ENCODE results near the gene REXO1. TPM values are rescaled to one million over a fixed set of nuclear protein-coding genes. Genes with fewer than 3 reads are reported as not detected.

REXO1 gene
- total and polyA plus RNA-seq, 2 donors (not counting 3 experiments of a cell fraction or from before 2014, with no cell fraction given), result 41.1 to 56.9 TPM

DNA sequence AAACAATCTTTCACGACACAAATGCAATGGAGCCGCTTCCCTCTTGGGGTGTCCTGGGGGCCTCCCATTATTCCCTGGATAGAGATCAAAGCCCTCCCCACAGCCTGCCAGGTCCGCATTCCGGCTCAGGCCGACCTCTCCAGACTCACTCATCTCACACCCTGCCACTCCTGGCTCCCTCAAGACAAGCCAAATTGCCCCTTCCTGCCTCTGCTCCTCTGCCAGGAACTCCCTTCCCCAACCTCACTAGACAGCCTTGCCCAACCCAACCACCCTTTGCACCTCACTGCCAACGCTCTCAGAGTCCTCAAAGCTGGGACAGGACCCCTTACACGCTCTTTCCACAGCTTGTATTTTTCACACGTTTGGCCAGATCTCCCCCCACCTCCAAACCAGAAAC is 35.5 kb upstream of the REXO1 start:
- Histone ChIP-seq H3K36me3 (ENCODE audit: control insufficient read depth in 2 of 2, extremely low read depth in 1 of 2, insufficient read depth in 2 of 2, low read length in 2 of 2) (peaks cover 0 to 1% of the 10 kb centered on the region in 2 experiments), H4K20me1 (replicated peaks; ENCODE audit: control insufficient read depth, extremely low read depth, insufficient read depth, low read length) (no peaks in the 10 kb centered on the region), H3K27ac (ENCODE audit: insufficient read depth, low read depth, low read length) (no peak overlapping the region), H3K4me1 (ENCODE audit: control insufficient read depth, extremely low read depth, insufficient read depth, low read length) (peaks cover 27% of the 10 kb centered on the region), H3K4me3 (replicated peaks in 1 of 3; ENCODE audit: insufficient read depth in 1 of 3, low read depth in 1 of 3, low read length in 3 of 3) (peak overlapping the region in 2 of 3 experiments; percentile 83 to 88), H3K9me1 (replicated peaks; ENCODE audit: control insufficient read depth, extremely low read depth, insufficient read depth, low read length) (no peaks in the 10 kb centered on the region), H2AFZ (ENCODE audit: low read depth, low read length) (no peak overlapping the region), H3K9me3 (replicated peaks; ENCODE audit: control insufficient read depth, insufficient read depth, low read length) (no peaks in the 10 kb centered on the region), H3K4me2 (ENCODE audit: insufficient read depth, low read length) (peak overlapping the region; percentile 75), H3K27me3 (ENCODE audit: control insufficient read depth in 2 of 2, insufficient read depth in 2 of 2, low read length in 2 of 2) (no peaks in the 10 kb centered on the region), H3K9ac (replicated peaks; ENCODE audit: extremely low read depth, insufficient read depth, low read length) (peak overlapping the region; percentile 87), H3K79me2 (ENCODE audit: control insufficient read depth, insufficient read depth, low read length) (peaks cover 38% of the 10 kb centered on the region)
- DNase-seq (ENCODE audit: low read depth, low spot score) (no peak), FAIRE-seq (no peak)
- no peak for TF ChIP-seq POLR2AphosphoS5 (IDR thresholded peaks at IDR 0.05; ENCODE audit: insufficient read depth, low read depth, low read length)
- TF ChIP-seq MYC (IDR thresholded peaks at IDR 0.05; ENCODE audit: low read depth, low read length), result no peak
- no peak for TF ChIP-seq EZH2 (IDR thresholded peaks at IDR 0.05; ENCODE audit: borderline replicate concordance, low read depth, low read length, severe bottlenecking)
- no peak for TF ChIP-seq POLR2A (IDR thresholded peaks at IDR 0.05; ENCODE audit: low read depth, low read length)
- TF ChIP-seq, protein P1, sequence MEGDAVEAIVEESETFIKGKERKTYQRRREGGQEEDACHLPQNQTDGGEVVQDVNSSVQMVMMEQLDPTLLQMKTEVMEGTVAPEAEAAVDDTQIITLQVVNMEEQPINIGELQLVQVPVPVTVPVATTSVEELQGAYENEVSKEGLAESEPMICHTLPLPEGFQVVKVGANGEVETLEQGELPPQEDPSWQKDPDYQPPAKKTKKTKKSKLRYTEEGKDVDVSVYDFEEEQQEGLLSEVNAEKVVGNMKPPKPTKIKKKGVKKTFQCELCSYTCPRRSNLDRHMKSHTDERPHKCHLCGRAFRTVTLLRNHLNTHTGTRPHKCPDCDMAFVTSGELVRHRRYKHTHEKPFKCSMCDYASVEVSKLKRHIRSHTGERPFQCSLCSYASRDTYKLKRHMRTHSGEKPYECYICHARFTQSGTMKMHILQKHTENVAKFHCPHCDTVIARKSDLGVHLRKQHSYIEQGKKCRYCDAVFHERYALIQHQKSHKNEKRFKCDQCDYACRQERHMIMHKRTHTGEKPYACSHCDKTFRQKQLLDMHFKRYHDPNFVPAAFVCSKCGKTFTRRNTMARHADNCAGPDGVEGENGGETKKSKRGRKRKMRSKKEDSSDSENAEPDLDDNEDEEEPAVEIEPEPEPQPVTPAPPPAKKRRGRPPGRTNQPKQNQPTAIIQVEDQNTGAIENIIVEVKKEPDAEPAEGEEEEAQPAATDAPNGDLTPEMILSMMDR (IDR thresholded peaks at IDR 0.05; ENCODE audit: extremely low read depth in 1 of 2, insufficient read depth in 1 of 2, low read depth in 1 of 2, low read length in 2 of 2), result no peak
- no peak for TF ChIP-seq JUN (IDR thresholded peaks at IDR 0.05; ENCODE audit: borderline replicate concordance, insufficient read depth, insufficient read length, low read depth)
- TF ChIP-seq FOS (IDR thresholded peaks at IDR 0.05; ENCODE audit: borderline replicate concordance, insufficient read depth, low read length), result no peak
- TF ChIP-seq GATA2 (IDR thresholded peaks at IDR 0.05; ENCODE audit: insufficient read depth, insufficient read length, low read depth, low read length), result no peak
- TF ChIP-seq, protein P2, sequence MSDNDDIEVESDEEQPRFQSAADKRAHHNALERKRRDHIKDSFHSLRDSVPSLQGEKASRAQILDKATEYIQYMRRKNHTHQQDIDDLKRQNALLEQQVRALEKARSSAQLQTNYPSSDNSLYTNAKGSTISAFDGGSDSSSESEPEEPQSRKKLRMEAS (IDR thresholded peaks at IDR 0.05; ENCODE audit: insufficient read depth, insufficient read length), result no peak
- no TSS peak for BruUV-seq (replicated peaks)
- ChIA-PET CTCF (interaction anchor here (2.4 kb wide), 1 partner anchor 19 kb away, joined by 12 read pairs; no protein-coding TSS in a partner anchor), POLR2A (no interaction called here)
- intact Hi-C loops (cut with micrococcal nuclease) (loop anchor here (2.0 kb wide), 1 partner anchor 19 kb away; no protein-coding TSS in a partner anchor), dilution Hi-C loops (cut with MboI; ENCODE audit: extremely low pct_ligation_motif_present, low sequenced_read_pairs) (no loop called here)

All from endothelial cell of umbilical vein (primary cell).